K562 (cell line): ENCODE results near the gene GSTM1. TPM values are rescaled to one million over a fixed set of nuclear protein-coding genes. Genes with fewer than 3 reads are reported as not detected.

Experiments
- ATAC-seq: fragments of 200-7000 bp; cut with Tn5 transposase; 3 replicates; pipeline ENCODE4 v1.9.1; 2020; ENCODE audit warnings: moderate library complexity
- BruUV-seq: library from RNA; stranded (reverse); fragments of 400-500 nt; replicated peaks from 2 replicates; lab custom pipeline; 2021; lab: Mats Ljungman, UMichigan
- CTCF ChIA-PET: fragments of 300-600 bp; formaldehyde crosslinking; extraction: SDS; loops from one replicate; lab custom pipeline; 2021; ENCODE audit warnings: low intra/inter-chr PET ratio; lab: Yijun Ruan, JAX
- POLR2A ChIA-PET: fragments of 300-600, 350-650 bp; sonication (Branson Sonifier 250); formaldehyde crosslinking; extraction: SDS; loops from one replicate; lab custom pipeline; 2021; ENCODE audit warnings: antibody characterized with exemption, inconsistent platforms; lab: Yijun Ruan, JAX
- DNase-seq, 4 experiments: peaks; one replicate each; pipeline versions ENCODE4 v3.0.0 to v3.0.0-alpha.2; 2011 to 2018; ENCODE audit warnings: low spot score in 3 of 4, mixed read lengths in 3 of 4; ENCODE audit errors: extremely low read depth in 1 of 4
- FAIRE-seq: peaks from 2 replicates; lab custom pipeline; 2011; peaks lifted over from hg19 to GRCh38; lab: Jason Lieb, UNC
- H2AFZ ChIP-seq: 2 replicates; pipeline ENCODE4 v1.6.0; 2011; ENCODE audit warnings: low read depth, low read length, control low read depth, inconsistent platforms
- H3K27ac ChIP-seq: fragments of 200-600 bp; 3 replicates; pipeline ENCODE4 v1.8.0; 2011; ENCODE audit warnings: low read depth, mild to moderate bottlenecking, control low read depth, inconsistent platforms, low read length, moderate library complexity, mixed read lengths; ENCODE audit errors: extremely low read depth
- H3K27me3 ChIP-seq, 2 experiments: fragments of 300-600 bp in 1 of 2; 2 replicates in 1 of 2; 3 replicates in 1 of 2; pipeline versions ENCODE4 v1.6.0 to v1.8.0; 2011; ENCODE audit warnings: inconsistent platforms in 2 of 2, low read length in 2 of 2, mild to moderate bottlenecking in 1 of 2, mixed read lengths in 1 of 2, moderate library complexity in 1 of 2; ENCODE audit not compliant: control insufficient read depth in 2 of 2, insufficient read depth in 2 of 2
- H3K36me3 ChIP-seq: fragments of 300-600 bp; 3 replicates; pipeline ENCODE4 v1.8.0; 2011; ENCODE audit warnings: mild to moderate bottlenecking, low read length, inconsistent platforms; ENCODE audit not compliant: control insufficient read depth, insufficient read depth
- H3K4me1 ChIP-seq, 2 experiments: fragments of 200-600 bp in 1 of 2; replicated peaks in 1 of 2; 2 replicates in 1 of 2; 3 replicates in 1 of 2; pipeline versions ENCODE4 v1.5.1 to v1.8.0; 2011; ENCODE audit warnings: inconsistent platforms in 2 of 2, low read length in 2 of 2, mild to moderate bottlenecking in 1 of 2, mixed read lengths in 1 of 2, moderate library complexity in 1 of 2; ENCODE audit not compliant: control insufficient read depth in 2 of 2, insufficient read depth in 2 of 2
- H3K4me2 ChIP-seq: 2 replicates; pipeline ENCODE4 v1.6.1; 2011; ENCODE audit warnings: low read length, control low read depth, inconsistent platforms, mixed read lengths; ENCODE audit not compliant: insufficient read depth
- H3K4me3 ChIP-seq: fragments of 200-600 bp; sonication (generic), shearing (Covaris generic); 2 replicates; pipeline ENCODE4 v1.5.1; 2016; ENCODE audit warnings: control low read depth, inconsistent platforms
- H3K79me2 ChIP-seq: fragments of 200-600 bp; 3 replicates; pipeline ENCODE4 v1.8.0; 2011; ENCODE audit warnings: low read length, inconsistent platforms; ENCODE audit not compliant: control insufficient read depth, insufficient read depth
- H3K9ac ChIP-seq, 2 experiments: 2 replicates each; pipeline versions ENCODE4 v1.6.0 to v1.6.1; 2011; ENCODE audit warnings: low read depth in 2 of 2, low read length in 2 of 2, control low read depth in 1 of 2, inconsistent platforms in 1 of 2, mild to moderate bottlenecking in 1 of 2, mixed read lengths in 1 of 2; ENCODE audit not compliant: insufficient read depth in 1 of 2
- H3K9me1 ChIP-seq: one replicate; pipeline ENCODE4 v1.6.0; 2011; ENCODE audit warnings: inconsistent platforms, mild to moderate bottlenecking, low read length, moderate library complexity; ENCODE audit not compliant: control insufficient read depth, insufficient read depth
- H3K9me3 ChIP-seq: replicated peaks from 2 replicates; pipeline ENCODE4 v1.5.1; 2011; ENCODE audit warnings: low read depth, low read length, inconsistent platforms; ENCODE audit not compliant: control insufficient read depth, insufficient read depth
- H4K20me1 ChIP-seq: replicated peaks from 2 replicates; pipeline ENCODE4 v1.6.1; 2011; ENCODE audit warnings: low read length, inconsistent platforms, mixed read lengths; ENCODE audit not compliant: control insufficient read depth, insufficient read depth
- ATF1 ChIP-seq, 2 experiments: fragments of 450-650 bp in 1 of 2; IDR thresholded peaks; 2 replicates each; pipeline ENCODE4 v1.6.1; 2016; ENCODE audit warnings: missing compliant biosample characterization in 1 of 2, missing genetic modification characterization in 1 of 2
- NCOA6 ChIP-seq: fragments of 450-650 bp; IDR thresholded peaks from 2 replicates; pipeline ENCODE4 v1.6.1; 2017; ENCODE audit warnings: mild to moderate bottlenecking
- PHB ChIP-seq: fragments of 250-450 bp; sonication (Bioruptor Pico); IDR thresholded peaks from 2 replicates; pipeline ENCODE4 v1.5.0; 2021
- ZFX ChIP-seq: sonication (generic); formaldehyde crosslinking; IDR thresholded peaks from 2 replicates; pipeline ENCODE4 v1.8.0; 2022; ENCODE audit warnings: mild to moderate bottlenecking, missing genetic modification reagents, moderate library complexity
- ZNF124 ChIP-seq: sonication (generic); formaldehyde crosslinking; IDR thresholded peaks from 2 replicates; pipeline ENCODE4 v1.8.1; 2022; ENCODE audit warnings: missing genetic modification reagents
- ZNF766 ChIP-seq: fragments of 200-800 bp; sonication (Bioruptor generic); conservative IDR thresholded peaks from 2 replicates; pipeline ENCODE4 v1.6.1; 2016; ENCODE audit warnings: missing genetic modification characterization, missing compliant biosample characterization
- ZNF780A ChIP-seq: fragments of 250-450 bp; sonication (Bioruptor Pico); IDR thresholded peaks from 2 replicates; pipeline ENCODE4 v1.5.0; 2021; ENCODE audit warnings: mild to moderate bottlenecking
- ZNF785 ChIP-seq: fragments of 250-450 bp; sonication (Bioruptor Pico); IDR thresholded peaks from 2 replicates; pipeline ENCODE4 v1.4.0; 2020; ENCODE audit warnings: mild to moderate bottlenecking
- WGBS: fragments of 100-300 bp; shearing (Covaris generic); methylation state at CpG from one replicate; pipeline ENCODE4 v1.1.6; 2016; ENCODE audit warnings: low coverage, mixed read lengths; ENCODE audit not compliant: insufficient coverage; ENCODE audit errors: missing lambda C conversion rate; 5-methylcytosine and 5-hydroxymethylcytosine counted together
- in situ Hi-C: fragments of 300-500 bp; cut with MboI; formaldehyde crosslinking; loops from 4 replicates; pipeline ENCODE4 v1.15.0; 2018; ENCODE audit warnings: inconsistent platforms, mixed read lengths
- intact Hi-C: fragments of 100-400 bp; cut with micrococcal nuclease; formaldehyde crosslinking; loops from 2 replicates; pipeline ENCODE4 v1.14.2; 2022
- polyA plus RNA-seq, 8 experiments: library from polyadenylated mRNA; depleted of rRNA in 4 of 8; stranded (reverse) in 5 of 8; unstranded in 3 of 8; fragments of >200 nt; fragmentation: Nextera tagmentation in 2 of 8; fragmentation: Illumina TruSeq in 1 of 8; extraction: Ambion mirVana in 2 of 8; extraction: Trizol in 1 of 8; gene quantifications; 2 replicates each; pipeline versions ENCODE4 v1.2.1 to v1.2.3, GENCODE V29; 2011 to 2014; ENCODE audit warnings: inconsistent platforms in 1 of 8, missing spikeins in 1 of 8
- total RNA-seq, 7 experiments: library from RNA; depleted of rRNA in 6 of 7; stranded (reverse); fragments of >200 nt in 6 of 7; fragmentation: Illumina TruSeq in 2 of 7; extraction: Trizol in 2 of 7; gene quantifications; 2 replicates each; pipeline versions ENCODE4 v1.2.1 to v1.2.3, GENCODE V29; 2011 to 2021; ENCODE audit warnings: low replicate concordance in 1 of 7
- TF ChIP-seq, protein P1 (sequence below): fragments of 250-450 bp; sonication (Bioruptor Pico); IDR thresholded peaks from 2 replicates; pipeline ENCODE4 v1.8.0; 2022; ENCODE audit warnings: moderate library complexity, mild to moderate bottlenecking, inconsistent platforms
- TF ChIP-seq, protein P2 (sequence below): fragments of 250-450 bp; sonication (Bioruptor Pico); IDR thresholded peaks from 2 replicates; pipeline ENCODE4 v1.5.0; 2022; ENCODE audit warnings: mild to moderate bottlenecking
- TF ChIP-seq, protein P3 (sequence below): sonication (generic); formaldehyde crosslinking; IDR thresholded peaks from 2 replicates; pipeline ENCODE4 v1.8.0; 2022; ENCODE audit warnings: mild to moderate bottlenecking, missing genetic modification reagents

Gene GSTM1
- total and polyA plus RNA-seq, 9 of the 15 experiments (the other 6 are each of a cell fraction or from before 2014, with no cell fraction given) = not detected

DNA sequence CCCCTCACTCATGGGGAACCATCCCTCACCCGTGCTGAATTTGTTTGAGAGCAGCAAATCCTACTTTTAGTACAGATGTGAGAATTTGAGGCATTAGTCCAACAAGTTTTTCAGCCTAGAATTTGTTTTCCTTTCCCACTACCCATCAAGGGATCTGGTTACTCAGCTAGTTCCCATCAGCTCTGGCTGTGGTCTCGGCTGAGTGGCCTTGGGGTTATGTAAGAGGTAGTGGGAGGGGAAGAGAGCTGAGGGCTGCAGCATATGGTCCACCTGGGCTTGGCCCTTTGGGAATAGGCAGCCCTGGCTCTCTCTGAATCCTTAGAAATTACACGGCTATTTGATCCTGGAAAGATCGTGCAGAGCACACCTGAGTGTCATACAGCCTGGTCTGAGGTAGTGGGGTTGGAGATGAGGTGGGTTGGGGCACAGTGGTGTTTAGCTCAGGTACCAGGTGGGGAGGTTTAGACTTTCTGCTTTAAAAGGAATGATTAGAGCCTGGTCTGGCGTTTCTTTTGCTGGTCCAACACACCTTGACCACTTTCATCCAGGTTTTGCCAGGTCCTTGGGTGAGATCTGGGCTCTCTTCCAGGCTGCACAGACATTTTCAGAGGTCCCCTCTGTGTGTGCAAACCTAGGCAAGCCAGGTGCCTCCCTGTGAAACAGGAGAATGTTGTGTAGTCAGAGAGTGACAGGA is 27.5 kb upstream of the GSTM1 start:
- Histone ChIP-seq H3K9me3 (no peaks in the 10 kb centered on the region), H3K9ac (no peak overlapping the region; a peak in 1 of 4 replicates), H3K27ac (no peak overlapping the region), H3K9me1 (no peaks in the 10 kb centered on the region), H3K4me1 (peaks cover 0 to 22% of the 10 kb centered on the region in 2 experiments; a peak in 4 of 5 replicates), H3K36me3 (peaks cover 14% of the 10 kb centered on the region; the same call in 2 of the 3 replicates), H3K79me2 (0 out of 3 replicates have a peak, but pooled peaks cover 2% of the 10 kb centered on the region), H3K4me2 (no peak overlapping the region), H3K27me3 (no peaks in the 10 kb centered on the region), H3K4me3 (no peak overlapping the region), H4K20me1 (no peaks in the 10 kb centered on the region), H2AFZ (no peak overlapping the region)
- intact Hi-C loops = no loop called here
- FAIRE-seq (no peak), ATAC-seq (no peak), DNase-seq (no peak)
- POLR2A ChIA-PET = interaction anchor here (0.5 kb wide), 1 partner anchor 375 kb away, joined by 3 read pairs; no protein-coding TSS in a partner anchor
- WGBS = 43% methylated on average over 5 of the region's 5 CpGs
- no TSS peak for BruUV-seq
- in situ Hi-C loops = no loop called here
- CTCF ChIA-PET = no interaction called here
- TF ChIP-seq ZNF124 = no peak
- no peak for TF ChIP-seq ZNF785 (CRISPR knock-in tag)
- TF ChIP-seq, protein P1, sequence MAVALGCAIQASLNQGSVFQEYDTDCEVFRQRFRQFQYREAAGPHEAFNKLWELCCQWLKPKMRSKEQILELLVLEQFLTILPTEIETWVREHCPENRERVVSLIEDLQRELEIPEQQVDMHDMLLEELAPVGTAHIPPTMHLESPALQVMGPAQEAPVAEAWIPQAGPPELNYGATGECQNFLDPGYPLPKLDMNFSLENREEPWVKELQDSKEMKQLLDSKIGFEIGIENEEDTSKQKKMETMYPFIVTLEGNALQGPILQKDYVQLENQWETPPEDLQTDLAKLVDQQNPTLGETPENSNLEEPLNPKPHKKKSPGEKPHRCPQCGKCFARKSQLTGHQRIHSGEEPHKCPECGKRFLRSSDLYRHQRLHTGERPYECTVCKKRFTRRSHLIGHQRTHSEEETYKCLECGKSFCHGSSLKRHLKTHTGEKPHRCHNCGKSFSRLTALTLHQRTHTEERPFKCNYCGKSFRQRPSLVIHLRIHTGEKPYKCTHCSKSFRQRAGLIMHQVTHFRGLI (CRISPR knock-in tag) = no peak
- TF ChIP-seq ATF1 (CRISPR knock-in tag; IDR thresholded peaks at IDR 0.05) = no peak
- no peak for TF ChIP-seq ATF1 (tag; IDR thresholded peaks at IDR 0.05)
- no peak for TF ChIP-seq ZFX (CRISPR knock-in tag)
- TF ChIP-seq PHB (CRISPR knock-in tag) = no peak
- TF ChIP-seq, protein P2, sequence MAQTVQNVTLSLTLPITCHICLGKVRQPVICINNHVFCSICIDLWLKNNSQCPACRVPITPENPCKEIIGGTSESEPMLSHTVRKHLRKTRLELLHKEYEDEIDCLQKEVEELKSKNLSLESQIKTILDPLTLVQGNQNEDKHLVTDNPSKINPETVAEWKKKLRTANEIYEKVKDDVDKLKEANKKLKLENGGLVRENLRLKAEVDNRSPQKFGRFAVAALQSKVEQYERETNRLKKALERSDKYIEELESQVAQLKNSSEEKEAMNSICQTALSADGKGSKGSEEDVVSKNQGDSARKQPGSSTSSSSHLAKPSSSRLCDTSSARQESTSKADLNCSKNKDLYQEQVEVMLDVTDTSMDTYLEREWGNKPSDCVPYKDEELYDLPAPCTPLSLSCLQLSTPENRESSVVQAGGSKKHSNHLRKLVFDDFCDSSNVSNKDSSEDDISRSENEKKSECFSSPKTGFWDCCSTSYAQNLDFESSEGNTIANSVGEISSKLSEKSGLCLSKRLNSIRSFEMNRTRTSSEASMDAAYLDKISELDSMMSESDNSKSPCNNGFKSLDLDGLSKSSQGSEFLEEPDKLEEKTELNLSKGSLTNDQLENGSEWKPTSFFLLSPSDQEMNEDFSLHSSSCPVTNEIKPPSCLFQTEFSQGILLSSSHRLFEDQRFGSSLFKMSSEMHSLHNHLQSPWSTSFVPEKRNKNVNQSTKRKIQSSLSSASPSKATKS = no peak
- TF ChIP-seq NCOA6 = no peak
- TF ChIP-seq, protein P3, sequence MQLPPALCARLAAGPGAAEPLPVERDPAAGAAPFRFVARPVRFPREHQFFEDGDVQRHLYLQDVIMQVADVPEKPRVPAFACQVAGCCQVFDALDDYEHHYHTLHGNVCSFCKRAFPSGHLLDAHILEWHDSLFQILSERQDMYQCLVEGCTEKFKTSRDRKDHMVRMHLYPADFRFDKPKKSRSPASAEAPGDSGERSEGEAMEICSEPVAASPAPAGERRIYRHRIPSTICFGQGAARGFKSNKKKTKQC = no peak
- TF ChIP-seq ZNF780A (CRISPR knock-in tag) = no peak
- no peak for TF ChIP-seq ZNF766 (CRISPR knock-in tag)
